ENCODE results near the gene ULK4. TPM values are rescaled to one million over a fixed set of nuclear protein-coding genes. Genes with fewer than 3 reads are reported as not detected.
"Not testable (repeated sequence)": the region's sequence is repeated elsewhere in the genome, so short reads cannot be mapped to it uniquely, and the experiment has no call there.

ULK4 gene
- total RNA-seq, 1 experiment from 2014 or later: 3.6 TPM

GRCh38 chr3:41690766-41691563, 270.9 kb downstream of the ULK4 start:
- DNase-seq: no peak
- no peaks in the 10 kb centered on the region for H3K27me3 ChIP-seq

GRCh38 chr3:41688595-41689380, 273.1 kb downstream of the ULK4 start:
- H3K27me3 ChIP-seq: no peaks in the 10 kb centered on the region
- H3K9me3 ChIP-seq: no peaks in the 10 kb centered on the region
- H3K4me3 ChIP-seq: no peak overlapping the region
- DNase-seq: no peak
- no peaks in the 10 kb centered on the region for H3K36me3 ChIP-seq

More at GRCh38 chr3:41690766-41691563, 270.9 kb downstream of the ULK4 start:
- Histone ChIP-seq H3K9me3 (no peaks in the 10 kb centered on the region), H3K36me3 (no peaks in the 10 kb centered on the region), H3K4me3 (no peak overlapping the region)

- no peak for DNase-seq
- H3K36me3 ChIP-seq: no peaks in the 10 kb centered on the region
- no peaks in the 10 kb centered on the region for H3K9me3 ChIP-seq
- no peaks in the 10 kb centered on the region for H3K27me3 ChIP-seq
- no peak overlapping the region for H3K4me3 ChIP-seq
Measured at GRCh38 chr3:41684797-41685735, 276.8 kb downstream of the ULK4 start.

GRCh38 chr3:41683666-41684350, 278.1 kb downstream of the ULK4 start:
- Histone ChIP-seq H3K27me3 (no peaks in the 10 kb centered on the region), H3K9me3 (no peaks in the 10 kb centered on the region), H3K36me3 (no peaks in the 10 kb centered on the region), H3K4me3 (no peak overlapping the region)
- peak; percentile 38 for DNase-seq

- Histone ChIP-seq H3K9me3 (no peaks in the 10 kb centered on the region), H3K36me3 (no peaks in the 10 kb centered on the region), H3K27me3 (no peaks in the 10 kb centered on the region), H3K4me3 (no peak overlapping the region)
- DNase-seq: peak; percentile 50
Measured at GRCh38 chr3:41682996-41683395, 278.9 kb downstream of the ULK4 start.

GRCh38 chr3:41682382-41682781, 279.5 kb downstream of the ULK4 start:
- H3K27me3 ChIP-seq: no peaks in the 10 kb centered on the region
- no peaks in the 10 kb centered on the region for H3K36me3 ChIP-seq
- no peak for DNase-seq
- no peaks in the 10 kb centered on the region for H3K9me3 ChIP-seq
- no peak overlapping the region for H3K4me3 ChIP-seq

- Histone ChIP-seq H3K36me3 (no peaks in the 10 kb centered on the region), H3K27me3 (no peaks in the 10 kb centered on the region), H3K9me3 (no peaks in the 10 kb centered on the region), H3K4me3 (no peak overlapping the region)
- DNase-seq: peak; percentile 25
Measured at GRCh38 chr3:41681479-41681878, 280.4 kb downstream of the ULK4 start.

GRCh38 chr3:41679374-41679773, 282.5 kb downstream of the ULK4 start:
- Histone ChIP-seq H3K36me3 (no peaks in the 10 kb centered on the region), H3K9me3 (no peaks in the 10 kb centered on the region), H3K27me3 (no peaks in the 10 kb centered on the region), H3K4me3 (no peak overlapping the region)
- no peak for DNase-seq

GRCh38 chr3:41675102-41675501, 286.8 kb downstream of the ULK4 start:
- not testable (repeated sequence) for H3K4me3 ChIP-seq, DNase-seq, H3K36me3 ChIP-seq, H3K27me3 ChIP-seq, H3K9me3 ChIP-seq

GRCh38 chr3:41674449-41674848, 287.5 kb downstream of the ULK4 start:
- no peak for DNase-seq
- Histone ChIP-seq H3K27me3 (no peaks in the 10 kb centered on the region), H3K9me3 (no peaks in the 10 kb centered on the region), H3K4me3 (no peak overlapping the region), H3K36me3 (no peaks in the 10 kb centered on the region)

GRCh38 chr3:41673650-41674049, 288.3 kb downstream of the ULK4 start:
- Histone ChIP-seq H3K9me3 (no peaks in the 10 kb centered on the region), H3K36me3 (no peaks in the 10 kb centered on the region), H3K27me3 (no peaks in the 10 kb centered on the region), H3K4me3 (no peak overlapping the region)
- no peak for DNase-seq

GRCh38 chr3:41668379-41668778, 293.5 kb downstream of the ULK4 start:
- H3K4me3 ChIP-seq: no peak overlapping the region
- no peaks in the 10 kb centered on the region for H3K9me3 ChIP-seq
- no peaks in the 10 kb centered on the region for H3K36me3 ChIP-seq
- DNase-seq: no peak
- H3K27me3 ChIP-seq: no peaks in the 10 kb centered on the region

- H3K27me3 ChIP-seq: no peaks in the 10 kb centered on the region
- no peaks in the 10 kb centered on the region for H3K36me3 ChIP-seq
- H3K4me3 ChIP-seq: no peak overlapping the region
- no peaks in the 10 kb centered on the region for H3K9me3 ChIP-seq
- DNase-seq: no peak
Measured at GRCh38 chr3:41662288-41662687, 299.6 kb downstream of the ULK4 start.

GRCh38 chr3:41661796-41662195, 300.1 kb downstream of the ULK4 start:
- Histone ChIP-seq H3K27me3 (no peaks in the 10 kb centered on the region), H3K4me3 (no peak overlapping the region), H3K36me3 (no peaks in the 10 kb centered on the region), H3K9me3 (no peaks in the 10 kb centered on the region)
- DNase-seq: no peak

- Histone ChIP-seq H3K36me3 (no peaks in the 10 kb centered on the region), H3K27me3 (no peaks in the 10 kb centered on the region), H3K4me3 (no peak overlapping the region), H3K9me3 (no peaks in the 10 kb centered on the region)
- no peak for DNase-seq
Measured at GRCh38 chr3:41660510-41660909, 301.4 kb downstream of the ULK4 start.

- DNase-seq: no peak
- Histone ChIP-seq H3K36me3 (no peaks in the 10 kb centered on the region), H3K9me3 (no peaks in the 10 kb centered on the region), H3K4me3 (no peak overlapping the region), H3K27me3 (no peaks in the 10 kb centered on the region)
Measured at GRCh38 chr3:41653571-41654239, 308.2 kb downstream of the ULK4 start.

All from MG63 (cell line).